HEK293T (cell line): Measurements from ENCODE around the gene EFNA3.

Experiments used
- SP1 ChIP-seq: fragments of 450-650 bp; IDR thresholded peaks from 2 replicates; pipeline ENCODE4 v1.6.1; 2017
- SUZ12 ChIP-seq: fragments of 450-650 bp; IDR thresholded peaks from 2 replicates; pipeline ENCODE4 v1.6.1; 2016; ENCODE audit warnings: mild to moderate bottlenecking

DNA sequence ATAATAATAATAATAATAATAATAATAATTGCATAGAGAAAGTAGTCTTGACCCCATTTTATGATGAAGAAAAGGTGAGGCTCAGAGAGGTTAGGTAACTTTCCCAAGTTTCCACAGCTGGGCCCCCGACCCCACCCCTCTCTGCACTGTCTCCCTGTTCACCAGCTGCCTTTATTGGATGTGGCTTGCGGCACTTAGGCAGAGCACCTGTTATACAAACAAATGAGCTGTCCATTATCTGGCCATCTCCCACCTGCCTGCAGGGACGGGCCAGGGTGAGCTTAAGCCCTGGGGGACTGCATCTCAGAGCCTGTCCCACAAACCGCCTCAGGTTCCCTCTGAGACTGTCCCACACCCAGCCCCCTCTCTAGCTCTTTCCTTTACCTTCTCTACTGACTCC is 39.0 kb downstream of the EFNA3 start:
- no peak for TF ChIP-seq SUZ12
- no peak for TF ChIP-seq SP1
